NK-92 treated with Interleukin-12 subunit alpha and Interleukin-12 subunit beta, amount 100 ng/mL, for 24 hours (cell line): ENCODE results near the gene SHH.
A peak's percentile ranks its signal among the peaks of the same experiment; 100 is the strongest.
"Not testable (repeated sequence)": the region's sequence is repeated elsewhere in the genome, so short reads cannot be mapped to it uniquely, and the experiment has no call there.

Experiments
- DNase-seq: peaks from one replicate; lab custom pipeline; 2025; lab: John Stamatoyannopoulos, UW

SHH gene

DNA sequence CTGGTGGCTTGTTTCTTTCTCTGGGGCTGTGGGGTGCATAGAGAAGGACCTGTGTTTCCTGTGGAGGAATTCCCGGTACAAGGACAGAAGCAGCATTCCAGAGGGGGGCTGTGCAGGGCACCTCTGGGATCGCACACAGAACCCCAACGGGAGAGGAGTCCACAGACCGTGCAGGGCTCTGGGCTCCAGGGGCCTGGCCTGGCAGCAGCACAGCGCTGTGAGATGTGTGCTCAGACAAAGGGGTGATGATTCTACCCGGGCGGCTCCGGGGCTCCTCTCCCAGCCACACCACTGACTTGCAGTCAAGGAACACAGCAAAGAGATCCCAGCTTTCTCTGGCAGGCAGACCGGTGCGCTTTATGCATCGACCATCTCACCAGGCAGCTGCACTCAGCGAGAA lies 6.9 kb upstream of the SHH start:
- no peak for DNase-seq

GRCh38 chr7:155818820-155819168 lies 6.5 kb upstream of the SHH start:
- no peak for DNase-seq

- no peak for DNase-seq
Measured at GRCh38 chr7:155818154-155818819, 6.0 kb upstream of the SHH start.

DNA sequence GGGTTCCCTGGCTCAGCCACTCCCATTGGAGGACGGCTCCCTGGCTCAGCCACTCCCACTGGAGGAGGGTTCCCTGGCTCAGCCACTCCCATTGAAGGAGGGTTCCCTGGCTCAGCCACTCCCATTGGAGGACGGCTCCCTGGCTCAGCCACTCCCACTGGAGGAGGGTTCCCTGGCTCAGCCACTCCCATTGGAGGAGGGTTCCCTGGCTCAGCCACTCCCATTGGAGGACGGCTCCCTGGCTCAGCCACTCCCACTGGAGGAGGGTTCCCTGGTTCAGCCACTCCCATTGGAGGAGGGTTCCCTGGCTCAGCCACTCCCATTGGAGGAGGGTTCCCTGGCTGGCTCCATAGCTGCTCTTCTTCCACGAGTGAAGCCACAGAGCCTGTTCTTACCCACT lies 5.3 kb upstream of the SHH start:
- not testable (repeated sequence) for DNase-seq

- DNase-seq: no peak
Measured at GRCh38 chr7:155816996-155817395, 4.7 kb upstream of the SHH start.

GRCh38 chr7:155816192-155816508 lies 3.9 kb upstream of the SHH start:
- DNase-seq: no peak

GRCh38 chr7:155815332-155816191 lies 3.3 kb upstream of the SHH start:
- DNase-seq: peak; percentile 73

GRCh38 chr7:155814316-155815276 lies 2.3 kb upstream of the SHH start:
- DNase-seq: no peak

DNA sequence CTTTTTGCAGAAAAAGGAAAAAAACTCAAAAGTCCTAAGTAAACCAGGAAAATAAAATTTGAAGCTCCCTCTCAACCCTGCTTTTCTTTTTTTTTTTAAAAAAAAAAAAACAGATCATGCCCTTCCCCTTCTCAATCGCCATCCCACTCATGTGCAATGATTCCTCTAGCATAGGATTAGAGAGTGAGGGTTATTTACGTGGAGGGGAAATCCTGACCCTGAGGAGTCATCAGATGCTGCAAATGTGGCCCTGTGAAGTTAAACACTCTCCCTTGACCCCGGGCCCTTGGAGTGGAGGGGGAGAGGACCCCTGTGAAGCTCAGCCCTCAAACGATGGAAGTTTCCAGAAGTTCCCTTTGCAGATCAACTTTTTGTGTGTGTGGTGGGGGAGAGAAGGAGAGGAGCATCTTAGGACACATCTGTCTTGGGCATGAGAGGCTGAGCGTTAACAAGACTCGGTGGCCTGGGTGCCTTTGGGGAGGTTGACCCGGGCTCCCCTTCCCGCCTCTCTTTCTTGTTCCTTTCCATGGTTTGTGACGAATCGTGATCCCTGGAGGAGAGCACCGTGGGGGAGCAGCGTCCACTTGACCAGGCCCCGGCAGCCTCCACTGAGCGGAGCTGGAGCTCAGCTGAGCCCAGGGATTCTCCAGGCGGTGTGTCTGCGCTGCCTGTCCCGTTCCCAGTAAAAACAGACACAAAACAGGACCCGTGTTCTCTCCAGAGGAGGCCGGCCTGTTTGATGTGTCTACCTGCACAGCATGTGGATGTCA lies 1.5 kb upstream of the SHH start:
- DNase-seq: no peak

DNA sequence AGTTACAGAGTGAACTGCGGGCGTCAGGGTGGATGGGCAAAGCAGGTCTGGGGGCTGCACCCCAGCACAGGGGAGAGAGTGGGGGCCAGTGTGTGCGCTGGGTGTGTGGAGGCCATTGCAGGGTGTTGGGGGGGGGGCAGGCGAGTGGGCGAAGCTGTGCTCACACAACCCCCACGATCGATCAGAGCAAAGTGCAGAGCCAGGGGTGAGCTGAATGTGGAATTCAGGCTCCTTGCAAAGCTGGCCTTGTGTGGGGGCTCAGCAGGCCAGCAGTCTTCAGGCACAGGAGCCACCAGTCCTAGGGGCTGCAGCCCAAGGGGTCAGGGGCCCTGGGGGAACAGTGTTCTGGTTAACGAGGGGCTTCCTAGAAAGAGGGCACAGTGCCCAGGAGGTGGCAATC lies 862 bp upstream of the SHH start:
- DNase-seq: no peak

GRCh38 chr7:155811560-155811894 lies 736 bp downstream of the SHH start:
- DNase-seq: no peak

DNA sequence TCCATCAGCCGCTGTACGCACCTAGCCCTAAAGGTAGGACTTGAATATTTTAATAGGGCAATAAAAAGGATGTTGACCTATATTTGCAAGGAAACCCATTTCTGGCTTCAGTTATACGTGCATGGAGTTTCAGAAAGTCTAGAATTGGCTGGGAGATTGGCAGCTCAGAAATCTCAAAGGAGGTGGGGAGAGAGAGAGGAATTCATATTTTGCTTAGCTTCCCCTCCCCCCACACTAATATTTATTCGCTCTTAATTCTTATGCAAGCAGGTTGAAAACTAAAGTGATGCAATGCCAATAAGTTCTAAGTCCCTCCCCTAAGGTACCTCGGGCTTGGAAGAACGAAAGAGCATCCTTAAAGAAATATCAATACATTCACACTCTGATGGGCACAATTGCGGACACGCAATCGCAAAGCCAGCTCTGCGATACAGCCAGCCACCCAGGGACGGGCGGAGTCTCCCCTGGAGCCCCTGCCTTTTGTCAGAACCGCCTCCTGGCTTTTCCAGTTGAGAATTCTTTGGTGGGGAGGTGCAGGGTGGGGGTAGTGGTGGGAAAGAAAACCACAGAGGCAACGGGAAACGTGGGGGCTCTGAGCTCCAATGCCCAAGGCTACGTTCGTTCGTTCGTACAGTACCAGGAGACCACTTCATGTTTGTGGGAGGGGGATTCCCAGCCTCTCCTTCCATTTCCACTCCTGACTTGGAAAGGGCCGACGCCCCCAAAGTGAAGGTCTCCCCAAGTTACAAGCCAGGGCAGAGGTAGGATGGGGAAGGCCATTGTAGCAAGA lies 1.3 kb downstream of the SHH start:
- DNase-seq: no peak

- DNase-seq: no peak
Measured at GRCh38 chr7:155809947-155810769, 2.1 kb downstream of the SHH start.

DNA sequence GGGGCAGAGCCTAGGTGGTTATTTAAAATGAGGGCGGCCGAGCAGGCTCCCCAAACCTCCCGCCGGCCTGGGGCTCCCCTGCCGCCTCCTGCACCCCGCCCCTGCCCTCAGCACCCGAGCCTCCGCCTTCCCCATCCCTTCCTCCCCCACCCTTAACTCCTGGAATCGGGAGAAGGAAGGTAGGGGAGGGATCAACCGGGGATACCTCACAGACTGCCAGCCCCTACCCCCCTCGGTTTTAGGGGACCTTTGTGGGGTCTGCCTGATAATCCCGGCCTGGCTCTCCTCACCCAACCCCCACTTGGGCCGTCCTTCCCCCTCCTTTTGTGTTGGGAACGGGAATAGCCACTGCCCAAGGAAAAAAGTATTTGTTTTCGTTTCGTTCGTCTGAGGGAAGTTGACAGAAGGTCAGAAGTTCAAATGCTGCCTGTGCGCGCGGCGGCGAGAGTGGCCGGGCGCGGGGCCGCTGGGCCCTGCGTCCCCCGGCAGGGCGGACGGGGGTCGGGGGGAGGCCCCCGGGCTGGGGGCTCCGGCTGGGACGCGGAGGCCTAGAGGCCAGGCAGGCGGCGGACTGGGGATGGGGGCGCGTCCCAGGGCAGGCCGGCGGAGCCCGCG lies 2.8 kb downstream of the SHH start:
- no peak for DNase-seq

GRCh38 chr7:155808549-155809331 lies 3.5 kb downstream of the SHH start:
- DNase-seq: no peak

DNA sequence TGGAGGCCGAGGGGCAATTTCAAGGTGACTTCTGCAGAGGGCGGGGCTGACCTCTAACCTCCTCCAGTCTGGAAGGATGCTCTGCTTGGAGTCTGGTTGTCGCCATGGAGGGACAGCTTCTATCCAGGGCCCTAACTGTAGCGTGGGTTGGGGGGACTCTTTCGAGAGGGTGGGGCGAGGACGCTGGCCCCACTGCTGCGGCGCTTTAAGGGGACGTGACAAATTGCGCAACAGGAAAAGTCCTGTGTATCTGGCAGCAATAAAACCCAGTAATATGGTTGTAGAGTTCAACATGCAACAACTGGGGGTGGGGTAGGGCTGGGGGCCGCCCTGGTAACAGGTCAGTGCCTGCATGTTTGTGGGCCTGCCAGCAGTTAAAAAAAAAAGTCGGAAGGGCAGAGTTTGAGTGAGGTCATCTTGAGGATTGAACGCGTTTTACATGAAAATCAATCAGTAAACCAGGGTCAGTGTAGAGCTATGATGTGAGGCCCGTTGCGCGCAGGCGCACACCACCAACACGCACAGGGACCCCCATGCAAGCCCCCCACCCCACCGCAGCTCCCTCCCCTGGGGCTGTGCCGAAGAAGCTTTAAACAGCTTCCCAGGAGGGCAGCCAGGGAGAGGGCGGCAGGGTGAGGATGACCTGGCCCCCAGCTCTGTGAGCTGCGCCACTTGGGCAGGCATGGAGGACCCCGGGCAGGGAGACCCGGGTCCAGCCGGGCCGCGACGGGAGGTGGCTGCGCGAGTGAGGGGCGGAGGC lies 4.3 kb downstream of the SHH start:
- DNase-seq: no peak

DNA sequence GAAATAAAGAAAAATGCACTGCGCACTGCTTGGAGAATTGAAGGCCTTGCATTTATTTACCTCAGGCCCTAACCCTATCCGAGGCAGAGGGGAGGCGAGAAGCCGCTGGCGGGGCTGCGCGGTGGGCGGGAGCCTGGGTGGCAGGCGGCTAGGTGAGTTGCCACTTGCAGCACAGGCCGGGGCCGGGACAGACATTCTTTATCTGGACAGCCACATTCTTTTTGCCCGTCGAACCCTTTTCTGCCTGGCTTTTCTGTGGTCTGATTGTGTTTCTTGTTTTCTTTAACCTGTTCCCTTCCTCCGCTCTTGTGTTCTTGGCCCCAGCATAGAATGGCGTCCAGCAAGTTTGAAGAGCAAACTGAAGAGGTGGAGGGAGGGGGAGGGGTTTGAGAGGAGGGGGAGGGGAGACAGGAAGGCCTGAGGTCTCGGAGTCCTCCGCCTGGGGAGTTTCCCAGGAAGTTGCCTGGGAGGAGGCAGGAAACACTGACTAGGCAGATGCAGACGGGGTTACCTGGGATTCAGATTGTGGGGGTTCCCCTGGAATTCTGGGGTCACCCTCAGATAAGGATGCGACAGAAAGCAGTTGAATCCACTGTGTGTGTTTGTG lies 5.1 kb downstream of the SHH start:
- no peak for DNase-seq
